Stimulated activated CD8-positive, alpha-beta memory T cell treated with anti-CD3 and anti-CD28 coated beads, Interleukin-15, amount 100 ng/mL, for 4 hours (primary cell): ENCODE results near the gene OAS1.
A peak's percentile ranks its signal among the peaks of the same experiment; 100 is the strongest.
"Not testable (repeated sequence)": the region's sequence is repeated elsewhere in the genome, so short reads cannot be mapped to it uniquely, and the experiment has no call there.

Experiments
- DNase-seq, 2 donors: peaks; one replicate each; pipeline ENCODE4 v3.0.0-alpha.2; 2020; ENCODE audit warnings: low read depth in 2 of 2

Gene OAS1

DNA sequence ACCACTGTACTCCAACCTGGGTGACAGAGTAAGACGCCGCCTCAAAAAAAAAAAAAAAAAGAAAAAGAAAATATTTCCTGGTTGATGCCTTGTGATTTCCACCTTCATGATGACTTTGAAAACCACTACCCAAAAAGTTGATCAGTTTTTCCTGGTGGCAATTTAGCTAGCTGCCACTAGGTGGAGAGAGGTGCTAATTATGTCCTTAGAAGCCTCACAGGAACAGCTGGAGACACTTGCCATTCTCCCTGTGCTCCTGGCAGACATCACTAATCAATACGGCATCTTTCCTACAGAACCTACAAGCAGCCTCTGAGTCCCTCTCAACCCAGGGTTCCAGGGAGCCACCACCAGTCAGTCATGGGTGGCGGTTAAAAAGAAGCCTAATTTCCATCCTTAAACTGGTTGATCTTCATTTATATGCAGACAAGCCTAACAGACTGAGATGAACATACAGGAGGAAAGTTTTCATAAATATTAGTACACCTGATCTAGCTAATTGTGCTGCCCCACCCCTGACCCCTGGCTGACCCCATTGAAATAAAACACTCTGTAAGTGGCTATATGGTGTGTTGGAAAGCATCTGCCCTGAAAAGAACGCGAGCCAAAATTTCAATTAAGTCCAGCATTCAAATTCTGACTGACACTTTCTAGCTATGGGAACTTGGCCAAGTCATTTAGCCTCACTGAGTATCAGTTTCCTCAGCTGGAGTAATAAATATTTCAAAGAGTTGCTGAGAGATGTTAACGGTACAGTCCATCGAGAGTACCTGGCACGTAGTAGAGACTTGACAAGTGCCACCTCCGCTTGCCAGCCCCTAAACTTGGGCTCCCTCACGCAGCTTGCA, 6.2 kb upstream of the OAS1 start:
- peak in 1 of 2 donors; percentile 23 for DNase-seq

DNA sequence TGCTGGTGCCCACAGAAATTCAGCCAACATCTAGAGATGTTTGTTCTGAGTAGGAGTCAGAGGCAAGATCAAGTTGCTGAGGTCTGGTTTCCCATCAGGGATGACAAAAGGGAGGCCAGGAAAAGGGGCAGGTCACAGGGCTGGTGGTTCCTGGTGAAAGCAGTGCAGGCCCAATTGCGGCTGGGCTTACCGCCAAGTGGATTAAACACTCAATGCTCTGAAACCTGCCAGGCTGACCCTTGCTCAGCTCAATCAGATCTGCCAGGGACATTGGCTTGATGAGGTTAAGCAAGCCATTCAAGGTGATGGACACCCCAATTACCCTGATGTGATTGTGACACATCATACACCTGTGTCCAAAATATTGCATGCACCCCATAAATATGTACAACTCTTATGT, 5.5 kb upstream of the OAS1 start:
- no peak for DNase-seq

DNA sequence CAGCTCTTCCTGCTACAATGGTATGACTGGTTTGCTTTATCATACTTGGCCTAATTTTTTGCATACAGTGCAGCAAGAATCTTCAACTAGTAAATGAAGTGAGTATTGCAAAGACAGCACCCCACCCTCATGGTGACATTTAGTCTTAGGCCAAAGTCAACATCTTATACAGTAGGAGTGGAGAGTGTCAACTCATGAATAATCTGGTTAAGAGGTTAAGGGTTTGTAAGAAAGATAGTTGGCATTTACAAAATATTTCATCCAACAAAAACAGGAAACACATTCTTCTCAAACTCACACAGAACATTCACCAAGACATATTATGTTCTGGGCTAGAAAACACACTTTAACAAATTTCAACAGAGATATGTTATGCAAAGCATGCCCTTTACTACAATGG, 2.2 kb upstream of the OAS1 start:
- DNase-seq, result no peak

DNA sequence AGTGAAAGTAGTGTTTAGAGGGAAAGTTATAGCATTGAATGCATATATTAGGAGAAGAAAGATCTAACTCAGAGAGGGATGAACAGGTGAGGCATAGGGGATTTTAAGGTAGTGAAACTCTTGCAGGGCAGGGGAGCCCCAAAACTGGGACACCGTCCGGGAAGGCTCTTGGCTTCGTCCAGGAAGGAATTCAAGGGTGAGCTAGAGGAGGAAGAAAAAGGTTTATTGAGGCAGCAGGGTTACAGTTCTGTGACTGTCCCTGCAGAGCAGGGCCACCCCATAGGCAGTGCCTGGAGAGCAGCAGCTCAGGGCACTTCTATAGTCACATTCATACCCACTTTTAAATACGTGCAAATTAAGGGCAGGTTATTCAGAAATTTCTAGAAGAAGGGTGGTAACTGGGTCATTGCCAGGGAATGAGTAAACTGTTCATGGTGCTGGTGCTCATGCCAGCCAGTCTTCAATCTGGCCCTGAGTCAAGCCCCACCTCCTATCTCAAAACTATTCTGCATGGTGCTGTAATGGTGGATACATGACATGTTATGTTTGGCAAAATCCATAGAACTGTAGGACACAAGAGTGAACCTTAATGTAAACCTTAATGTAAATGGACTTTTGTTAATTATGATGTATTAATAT, 1.2 kb upstream of the OAS1 start:
- no peak for DNase-seq

DNA sequence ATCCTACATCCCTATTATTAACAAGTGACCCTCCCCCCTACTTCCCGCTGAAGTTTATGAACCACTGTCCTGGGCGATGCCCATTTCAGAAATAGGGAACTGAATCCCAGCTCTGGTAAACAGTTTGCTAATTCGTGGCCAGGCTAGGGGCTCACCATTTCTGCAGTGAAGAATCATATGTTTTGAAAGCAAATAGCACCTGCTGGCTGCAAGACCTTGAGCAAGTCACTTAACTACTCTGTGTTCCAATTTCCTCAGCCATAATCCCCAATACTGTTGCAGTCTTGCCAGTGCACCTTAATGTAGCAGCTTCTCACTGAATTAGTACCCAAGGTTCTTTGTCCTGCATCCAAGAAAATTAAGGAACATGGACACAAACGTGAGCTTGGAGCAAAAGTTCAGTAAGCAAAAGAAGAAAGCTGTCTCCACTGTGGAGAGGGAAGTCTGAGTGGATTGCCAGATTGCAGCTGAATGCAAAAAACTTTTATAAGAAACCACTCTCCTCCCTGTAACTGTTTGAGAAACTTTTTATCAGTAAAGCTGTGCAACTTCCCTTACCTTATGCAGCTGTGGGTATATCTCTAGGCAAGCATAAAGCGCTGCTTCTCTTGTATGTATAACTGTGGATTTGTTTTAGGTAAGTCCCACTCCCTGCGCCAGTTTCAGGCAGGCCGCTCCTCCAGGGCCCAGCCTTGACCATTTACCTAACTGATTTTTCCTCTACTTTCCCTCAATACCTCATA, 824 bp downstream of the OAS1 start:
- no peak for DNase-seq

DNA sequence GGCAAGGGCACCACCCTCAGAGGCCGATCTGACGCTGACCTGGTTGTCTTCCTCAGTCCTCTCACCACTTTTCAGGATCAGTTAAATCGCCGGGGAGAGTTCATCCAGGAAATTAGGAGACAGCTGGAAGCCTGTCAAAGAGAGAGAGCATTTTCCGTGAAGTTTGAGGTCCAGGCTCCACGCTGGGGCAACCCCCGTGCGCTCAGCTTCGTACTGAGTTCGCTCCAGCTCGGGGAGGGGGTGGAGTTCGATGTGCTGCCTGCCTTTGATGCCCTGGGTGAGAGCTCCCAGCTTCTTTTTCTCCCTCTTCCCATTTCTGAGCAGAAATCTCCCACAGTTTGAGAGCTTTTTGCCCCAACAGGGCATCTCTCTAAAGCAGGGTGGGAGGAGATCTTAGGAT, 1.8 kb downstream of the OAS1 start:
- no peak for DNase-seq

DNA sequence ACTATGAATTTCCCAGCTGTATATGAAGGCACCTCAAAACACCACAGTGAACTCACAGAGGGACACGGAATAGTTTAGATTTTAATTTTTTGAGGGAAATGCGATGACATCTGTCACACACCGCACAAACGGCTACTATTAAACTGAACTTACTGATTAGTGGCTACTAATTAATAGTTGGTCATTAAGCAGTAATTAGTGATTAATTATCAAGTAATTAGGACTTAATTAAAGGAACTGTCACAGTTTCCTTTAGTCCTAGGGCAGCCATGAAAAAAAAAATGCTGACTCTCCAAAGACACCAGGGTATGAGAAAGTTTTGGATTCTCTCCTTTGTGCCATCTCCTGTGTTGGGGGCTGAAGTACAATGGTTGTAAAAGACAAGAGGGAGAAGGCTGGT, 2.9 kb downstream of the OAS1 start:
- no peak for DNase-seq

DNA sequence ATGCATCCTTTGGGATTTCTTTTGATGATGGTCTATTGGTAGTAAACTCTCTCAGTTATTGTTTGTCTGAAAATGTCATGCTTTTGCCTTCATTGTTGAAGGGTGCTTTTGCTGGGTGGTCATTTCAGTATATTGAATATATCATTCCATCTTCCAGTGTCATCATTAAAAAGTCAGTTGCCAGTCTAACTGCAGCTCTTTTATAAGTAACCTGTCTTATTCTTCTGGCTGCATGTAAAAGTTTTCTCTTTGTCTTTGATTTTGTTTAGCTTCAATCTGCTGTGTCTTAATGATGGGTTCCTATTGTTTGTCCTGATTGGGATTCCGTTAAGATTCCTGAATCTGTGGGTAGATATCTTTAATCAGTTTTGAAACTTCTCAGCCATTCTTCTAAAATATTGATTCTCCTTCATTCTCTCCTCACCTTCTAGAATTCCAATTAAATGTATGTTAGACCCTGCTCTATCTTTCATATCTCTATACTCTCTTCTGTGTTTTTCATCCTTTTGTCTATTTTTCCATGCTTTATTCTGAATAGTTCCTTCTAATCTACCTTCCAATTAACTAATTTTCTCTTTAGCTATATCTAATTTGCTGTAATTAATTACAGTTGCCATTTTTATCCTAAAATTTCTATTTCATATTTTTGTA, 6.4 kb downstream of the OAS1 start:
- DNase-seq, result no peak

DNA sequence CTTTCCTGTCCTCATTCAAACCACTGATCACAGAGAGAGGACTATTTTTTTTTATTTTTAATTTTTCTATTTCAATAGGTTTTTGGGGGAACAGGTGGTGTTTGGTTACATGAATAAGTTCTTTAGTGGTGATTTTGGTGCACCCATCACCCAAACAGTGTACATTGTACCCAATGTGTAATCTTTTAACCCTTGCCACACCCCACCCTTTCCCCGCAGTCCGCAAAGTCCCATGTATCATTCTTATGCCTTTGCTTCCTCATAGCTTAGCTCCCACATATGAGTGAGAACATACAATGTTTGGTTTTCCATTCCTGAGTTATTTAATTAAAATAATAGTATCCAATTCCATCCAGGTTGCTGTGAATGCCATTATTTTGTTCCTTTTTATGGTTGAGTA, 7.1 kb downstream of the OAS1 start:
- not testable (repeated sequence) for DNase-seq

DNA sequence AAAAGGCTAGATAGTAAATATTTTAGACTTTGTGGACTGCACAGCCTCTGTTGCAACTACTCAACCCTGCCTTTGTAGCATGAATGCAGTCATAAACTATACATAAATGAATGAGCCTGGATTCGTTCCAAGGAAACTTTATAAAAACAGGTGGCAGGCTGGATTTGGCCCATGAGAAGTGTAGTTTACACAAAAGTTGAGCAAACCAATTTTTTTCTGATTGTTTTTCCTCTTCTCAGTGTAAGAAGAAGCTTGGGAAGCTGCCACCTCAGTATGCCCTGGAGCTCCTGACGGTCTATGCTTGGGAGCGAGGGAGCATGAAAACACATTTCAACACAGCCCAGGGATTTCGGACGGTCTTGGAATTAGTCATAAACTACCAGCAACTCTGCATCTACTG, 9.5 kb downstream of the OAS1 start:
- no peak for DNase-seq

DNA sequence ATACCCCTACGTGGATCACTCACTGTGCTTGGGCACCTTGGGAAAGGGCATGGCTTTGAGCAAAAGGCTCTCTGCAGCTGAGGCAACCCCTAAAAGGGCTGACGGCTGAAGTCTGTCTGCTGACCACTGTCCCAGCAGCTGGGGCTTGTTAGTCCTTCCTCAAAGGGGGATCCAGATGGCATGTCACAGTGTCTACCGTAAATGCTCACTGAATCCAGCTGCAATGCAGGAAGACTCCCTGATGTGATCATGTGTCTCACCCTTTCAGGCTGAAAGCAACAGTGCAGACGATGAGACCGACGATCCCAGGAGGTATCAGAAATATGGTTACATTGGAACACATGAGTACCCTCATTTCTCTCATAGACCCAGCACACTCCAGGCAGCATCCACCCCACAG, 12.4 kb downstream of the OAS1 start:
- DNase-seq, result no peak

DNA sequence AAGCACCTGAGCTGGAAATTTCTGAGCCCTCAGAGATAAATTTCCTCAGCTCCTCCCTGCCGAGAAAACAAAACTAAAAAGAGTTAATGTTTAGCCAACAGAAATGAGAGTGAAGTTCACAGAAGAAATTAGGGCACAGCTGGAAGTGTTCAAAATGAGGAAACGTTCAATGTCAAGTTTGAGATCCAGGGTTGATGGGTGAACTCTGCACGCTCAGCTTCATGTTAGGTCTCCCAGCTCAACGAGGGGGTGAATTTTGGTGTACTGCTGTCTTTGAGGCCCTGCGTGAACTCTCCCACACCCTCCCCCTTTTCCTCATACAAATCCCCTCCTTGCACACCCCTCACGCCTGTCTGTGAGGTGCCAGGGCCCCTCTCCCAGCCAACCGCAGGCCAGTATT, 18.2 kb downstream of the OAS1 start:
- DNase-seq, result no peak

DNA sequence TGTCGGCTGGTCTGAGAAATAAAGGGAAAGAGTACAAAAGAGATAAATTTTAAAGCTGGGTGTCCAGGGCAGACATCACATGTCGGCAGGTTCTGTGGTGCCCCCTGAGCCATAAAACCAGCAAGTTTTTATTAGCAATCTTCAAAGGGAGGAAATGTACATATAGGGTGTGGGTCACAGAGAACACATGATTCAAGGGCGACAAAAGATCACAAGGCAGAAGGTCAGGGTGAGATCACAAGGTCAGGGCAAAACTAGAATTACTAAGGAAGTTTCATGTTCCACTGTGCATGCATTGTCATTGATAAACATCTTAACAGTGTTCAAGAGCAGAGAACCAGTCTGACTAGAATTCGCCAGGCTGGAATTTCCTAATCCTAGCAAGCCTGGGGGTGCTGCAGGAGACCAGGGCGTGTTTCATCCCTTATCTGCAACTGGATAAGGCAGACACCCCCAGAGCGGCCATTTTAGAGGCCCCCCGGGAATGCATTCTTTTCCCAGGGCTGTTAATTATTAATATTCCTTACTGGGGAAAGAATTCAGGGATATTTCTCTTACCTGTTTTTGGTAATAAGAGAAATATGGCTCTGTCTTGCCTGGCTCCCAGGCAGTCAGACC, 19.8 kb downstream of the OAS1 start:
- not testable (repeated sequence) for DNase-seq

DNA sequence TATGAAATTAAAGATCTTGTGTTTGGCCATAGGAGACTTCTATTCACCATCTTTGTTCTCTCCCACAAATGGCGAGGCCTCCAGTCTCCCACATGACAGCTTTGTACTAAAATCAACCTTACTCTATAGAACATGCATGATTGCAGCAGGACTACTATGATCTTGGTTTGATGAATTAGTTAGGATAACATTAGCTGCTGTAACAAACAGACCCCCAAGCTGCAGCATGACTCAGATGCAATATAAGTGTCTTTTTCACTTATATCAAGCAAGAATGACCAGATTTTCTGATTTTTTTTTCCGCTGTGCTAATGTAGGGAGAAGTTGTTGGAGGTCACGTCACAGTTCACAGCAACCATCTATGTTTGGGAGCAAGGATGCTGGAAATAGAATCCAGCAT, 20.7 kb downstream of the OAS1 start:
- DNase-seq, result no peak

DNA sequence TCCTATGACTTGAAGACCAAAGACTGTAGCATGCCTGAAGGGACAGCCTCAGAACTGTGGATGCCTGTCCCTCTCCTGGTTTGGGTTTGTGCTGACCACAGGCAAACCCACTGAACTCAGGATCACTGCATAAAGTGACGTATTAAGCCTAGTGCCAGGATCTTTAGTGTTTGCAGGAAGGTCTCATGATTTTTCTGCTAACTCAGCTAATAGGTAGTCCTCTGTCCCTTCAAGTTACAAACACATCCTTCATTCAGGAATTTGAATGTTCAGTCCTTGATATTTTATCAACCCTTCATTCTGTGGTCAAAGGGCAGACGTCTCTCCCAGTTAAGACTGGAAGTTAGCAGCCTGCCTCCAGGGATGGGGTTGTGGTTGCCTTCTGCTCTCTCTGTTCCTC, 21.2 kb downstream of the OAS1 start:
- no peak for DNase-seq

DNA sequence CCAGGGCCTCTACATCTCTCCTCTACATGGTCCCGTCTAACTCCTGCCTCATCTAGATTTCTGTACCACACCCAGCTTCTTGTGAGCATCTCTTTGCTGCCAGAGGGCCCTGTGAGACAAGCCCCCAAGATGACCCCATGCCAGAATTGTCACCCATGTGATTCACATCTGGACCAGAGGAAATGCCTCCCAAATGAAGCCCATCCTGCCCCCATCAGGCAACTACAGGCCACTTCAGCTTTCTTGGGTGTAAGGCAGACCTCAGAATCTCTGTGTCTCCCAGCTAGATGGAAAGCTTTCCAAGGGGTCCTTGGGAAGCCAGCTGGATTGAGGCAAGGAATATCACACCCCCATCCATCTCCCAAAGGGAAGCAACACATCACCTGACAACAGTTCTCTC, 22.2 kb downstream of the OAS1 start:
- DNase-seq, result no peak

DNA sequence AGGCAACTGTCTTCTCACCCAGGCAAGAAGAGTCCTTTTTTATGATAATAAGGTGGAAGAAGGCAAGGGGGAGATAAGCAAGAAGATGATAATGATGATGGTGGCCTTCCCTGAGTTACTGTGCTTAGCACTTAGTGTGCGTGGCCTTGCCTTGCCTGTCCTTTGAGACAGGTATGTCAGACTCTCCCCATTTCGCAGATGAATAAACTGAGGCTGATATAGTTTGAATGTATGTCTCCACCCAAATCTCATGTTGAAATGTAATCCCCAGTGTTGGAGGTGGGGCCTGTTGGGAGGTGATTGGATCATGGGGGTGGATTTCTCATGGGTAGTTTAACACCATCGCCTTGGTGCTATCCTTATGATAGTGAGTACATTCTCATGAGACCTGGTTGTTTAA, 23.0 kb downstream of the OAS1 start:
- DNase-seq, result no peak

DNA sequence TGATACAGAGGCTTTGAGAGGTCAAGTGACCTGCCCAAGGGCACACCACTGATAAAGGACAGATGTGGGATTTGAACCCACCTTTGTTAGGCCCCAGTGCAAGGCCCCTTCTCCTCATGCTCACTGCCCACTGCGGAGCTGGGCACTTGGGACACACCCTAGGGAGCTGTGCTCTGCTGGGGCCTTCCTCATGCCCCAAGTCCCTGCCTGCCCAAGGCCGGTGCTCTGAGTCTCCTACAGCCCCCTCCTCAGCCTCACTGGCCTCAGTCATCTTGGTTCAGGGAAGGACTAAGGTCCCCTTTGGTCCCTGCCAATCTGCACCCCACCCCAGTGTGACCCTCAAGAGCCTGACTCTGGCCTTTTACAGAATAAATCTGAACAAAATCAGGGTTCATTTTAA, 23.6 kb downstream of the OAS1 start:
- no peak for DNase-seq

DNA sequence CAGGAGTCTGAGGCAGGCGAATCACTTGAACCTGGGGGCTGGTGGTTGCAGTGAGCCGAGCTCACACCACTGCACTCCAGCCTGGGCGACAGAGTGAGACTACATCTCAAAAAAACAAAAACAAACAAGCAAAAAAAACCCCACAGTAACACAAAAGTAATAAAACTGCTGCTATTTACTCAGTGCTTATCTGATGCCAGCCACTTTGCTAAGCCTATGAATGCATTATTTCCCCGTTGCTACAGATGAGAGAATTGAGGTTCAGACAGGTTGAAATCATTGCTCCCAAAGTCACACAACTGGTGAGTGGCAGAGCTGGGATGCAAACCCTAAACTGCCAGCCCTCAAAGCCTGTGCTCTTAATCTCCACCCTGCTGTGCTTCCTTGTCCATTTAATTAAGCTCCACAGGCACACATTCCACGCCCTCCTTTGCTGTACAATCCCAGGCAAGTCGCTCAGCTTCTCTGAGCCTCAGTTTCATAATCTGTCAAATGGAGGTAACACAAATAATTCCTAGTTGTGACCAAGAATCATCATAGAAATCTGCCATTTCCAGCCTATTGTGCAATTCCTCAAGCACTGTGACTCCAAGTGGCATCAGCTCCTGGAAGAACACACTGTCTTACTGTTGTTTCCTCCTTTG, 25.8 kb downstream of the OAS1 start:
- no peak for DNase-seq

DNA sequence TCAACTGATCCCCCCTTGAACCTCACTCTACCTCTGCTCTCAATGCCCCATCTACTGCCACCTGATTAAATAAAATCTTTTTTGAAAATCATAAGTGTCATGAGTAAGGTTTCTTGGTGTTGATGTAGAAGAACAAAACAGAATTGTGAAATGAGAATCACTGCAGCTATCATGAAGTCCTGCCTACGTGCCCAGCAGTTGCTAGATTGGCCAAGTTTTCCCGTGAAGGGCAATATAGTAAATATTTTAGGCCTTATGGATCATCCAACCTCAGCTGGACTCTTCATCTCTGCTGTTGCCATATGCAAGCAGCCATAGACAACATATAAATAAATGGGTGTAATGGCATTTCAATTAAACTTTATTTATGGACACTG, 26.4 kb downstream of the OAS1 start:
- no peak for DNase-seq

DNA sequence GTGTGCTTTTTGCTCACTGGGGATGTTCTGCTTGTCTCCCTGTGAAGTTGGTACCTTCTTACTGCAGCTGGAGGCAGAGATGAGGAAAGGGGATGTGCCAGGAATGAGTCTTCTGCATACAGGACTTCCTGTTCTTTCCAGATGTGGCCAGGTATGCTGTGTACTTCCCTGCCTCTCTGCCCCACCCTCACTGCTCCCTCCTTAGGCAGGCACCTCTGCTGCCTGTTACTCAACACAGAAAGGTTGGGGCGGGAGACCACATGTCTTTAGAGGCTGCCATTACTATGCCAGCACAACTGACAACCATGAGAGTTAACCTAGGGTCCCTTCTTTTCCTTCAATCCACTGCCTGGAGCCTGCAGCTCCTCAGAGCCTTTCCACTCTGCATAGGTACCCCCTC, 29.5 kb downstream of the OAS1 start:
- DNase-seq, result no peak

DNA sequence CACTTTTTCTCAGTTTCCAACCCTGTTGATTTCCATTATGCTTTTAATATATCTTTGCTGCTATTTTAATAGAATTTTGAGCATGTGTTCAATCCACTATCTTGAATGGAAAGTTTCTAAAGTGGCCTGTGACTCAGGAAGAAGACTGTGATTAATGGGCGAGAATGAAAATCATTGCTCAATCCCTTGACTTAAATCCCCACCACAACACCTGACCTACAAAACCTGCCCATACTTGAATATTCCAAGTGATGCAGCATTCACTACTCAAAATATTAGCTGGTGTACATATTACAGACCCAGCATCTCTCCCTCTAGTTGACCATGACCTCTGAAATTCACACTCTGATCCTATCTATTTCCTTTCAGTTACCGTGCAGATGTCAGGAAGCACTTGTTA, 30.2 kb downstream of the OAS1 start:
- DNase-seq, result no peak
